Measurements from ENCODE around the gene AMBP.

Gene AMBP

GRCh38 chr9:114098021-114098935 lies 20.2 kb upstream of the AMBP start:
- Histone ChIP-seq H3K27ac (ENCODE audit: low read depth, low read length) (no peak overlapping the region), H2AFZ (ENCODE audit: low read length, unreplicated experiment) (no peak overlapping the region), H3K36me3 (ENCODE audit: insufficient read depth, low read length) (no peaks in the 10 kb centered on the region)

GRCh38 chr9:114097613-114098020 lies 19.5 kb upstream of the AMBP start:
- Histone ChIP-seq H3K27me3 (ENCODE audit: insufficient read depth, low read length) (peaks cover 14% of the 10 kb centered on the region; the same call in 1 of the 2 replicates), H3K4me1 (ENCODE audit: control insufficient read depth, insufficient read depth, low read length, unreplicated experiment) (no peaks in the 10 kb centered on the region), H3K4me3 (ENCODE audit: low read depth, low read length) (peak overlapping the region; percentile 71), H3K79me2 (ENCODE audit: control insufficient read depth, insufficient read depth, low read length, unreplicated experiment) (no peaks in the 10 kb centered on the region), H2AFZ (ENCODE audit: low read length, unreplicated experiment) (no peak overlapping the region), H3K36me3 (ENCODE audit: insufficient read depth, low read length) (no peaks in the 10 kb centered on the region), H3K27ac (ENCODE audit: low read depth, low read length) (no peak overlapping the region)

More at GRCh38 chr9:114098021-114098935, 20.2 kb upstream of the AMBP start:
- Histone ChIP-seq H3K4me3 (ENCODE audit: low read depth, low read length) (peak overlapping the region; percentile 71), H3K79me2 (ENCODE audit: control insufficient read depth, insufficient read depth, low read length, unreplicated experiment) (no peaks in the 10 kb centered on the region), H3K4me1 (ENCODE audit: control insufficient read depth, insufficient read depth, low read length, unreplicated experiment) (no peaks in the 10 kb centered on the region), H3K27me3 (ENCODE audit: insufficient read depth, low read length) (peaks cover 14% of the 10 kb centered on the region; the same call in 1 of the 2 replicates)

- Histone ChIP-seq H2AFZ (ENCODE audit: low read length, unreplicated experiment) (no peak overlapping the region), H3K4me1 (ENCODE audit: control insufficient read depth, insufficient read depth, low read length, unreplicated experiment) (no peaks in the 10 kb centered on the region), H3K36me3 (ENCODE audit: insufficient read depth, low read length) (no peaks in the 10 kb centered on the region), H3K27me3 (ENCODE audit: insufficient read depth, low read length) (peaks cover 14% of the 10 kb centered on the region; the same call in 1 of the 2 replicates), H3K27ac (ENCODE audit: low read depth, low read length) (no peak overlapping the region), H3K4me3 (ENCODE audit: low read depth, low read length) (no peak overlapping the region), H3K79me2 (ENCODE audit: control insufficient read depth, insufficient read depth, low read length, unreplicated experiment) (no peaks in the 10 kb centered on the region)
These were observed 18.9 kb upstream of the AMBP start for GRCh38 chr9:114096866-114097612.

GRCh38 chr9:114096041-114096511 lies 18.0 kb upstream of the AMBP start:
- H3K36me3 ChIP-seq (ENCODE audit: insufficient read depth, low read length): no peaks in the 10 kb centered on the region
- H3K4me1 ChIP-seq (ENCODE audit: control insufficient read depth, insufficient read depth, low read length, unreplicated experiment): no peaks in the 10 kb centered on the region
- H3K79me2 ChIP-seq (ENCODE audit: control insufficient read depth, insufficient read depth, low read length, unreplicated experiment): no peaks in the 10 kb centered on the region
- no peak overlapping the region for H3K4me3 ChIP-seq (ENCODE audit: low read depth, low read length)
- H2AFZ ChIP-seq (ENCODE audit: low read length, unreplicated experiment): no peak overlapping the region
- H3K27ac ChIP-seq (ENCODE audit: low read depth, low read length): no peak overlapping the region
- H3K27me3 ChIP-seq (ENCODE audit: insufficient read depth, low read length): peaks cover 14% of the 10 kb centered on the region; the same call in 1 of the 2 replicates

GRCh38 chr9:114094971-114095370 lies 16.9 kb upstream of the AMBP start:
- Histone ChIP-seq H2AFZ (ENCODE audit: low read length, unreplicated experiment) (no peak overlapping the region), H3K4me3 (ENCODE audit: low read depth, low read length) (no peak overlapping the region), H3K4me1 (ENCODE audit: control insufficient read depth, insufficient read depth, low read length, unreplicated experiment) (no peaks in the 10 kb centered on the region), H3K27ac (ENCODE audit: low read depth, low read length) (no peak overlapping the region), H3K79me2 (ENCODE audit: control insufficient read depth, insufficient read depth, low read length, unreplicated experiment) (no peaks in the 10 kb centered on the region), H3K36me3 (ENCODE audit: insufficient read depth, low read length) (no peaks in the 10 kb centered on the region), H3K27me3 (ENCODE audit: insufficient read depth, low read length) (peaks cover 14% of the 10 kb centered on the region; the same call in 1 of the 2 replicates)

GRCh38 chr9:114093761-114094505 lies 15.8 kb upstream of the AMBP start:
- Histone ChIP-seq H3K79me2 (ENCODE audit: control insufficient read depth, insufficient read depth, low read length, unreplicated experiment) (no peaks in the 10 kb centered on the region), H3K36me3 (ENCODE audit: insufficient read depth, low read length) (no peaks in the 10 kb centered on the region), H3K27ac (ENCODE audit: low read depth, low read length) (no peak overlapping the region), H3K27me3 (ENCODE audit: insufficient read depth, low read length) (peaks cover 13% of the 10 kb centered on the region; the same call in 1 of the 2 replicates), H2AFZ (ENCODE audit: low read length, unreplicated experiment) (no peak overlapping the region), H3K4me1 (ENCODE audit: control insufficient read depth, insufficient read depth, low read length, unreplicated experiment) (no peaks in the 10 kb centered on the region), H3K4me3 (ENCODE audit: low read depth, low read length) (no peak overlapping the region)

- no peak overlapping the region for H2AFZ ChIP-seq (ENCODE audit: low read length, unreplicated experiment)
- H3K27ac ChIP-seq (ENCODE audit: low read depth, low read length): no peak overlapping the region
- no peaks in the 10 kb centered on the region for H3K4me1 ChIP-seq (ENCODE audit: control insufficient read depth, insufficient read depth, low read length, unreplicated experiment)
- H3K36me3 ChIP-seq (ENCODE audit: insufficient read depth, low read length): no peaks in the 10 kb centered on the region
- no peak overlapping the region for H3K4me3 ChIP-seq (ENCODE audit: low read depth, low read length)
- H3K27me3 ChIP-seq (ENCODE audit: insufficient read depth, low read length): peaks cover 10% of the 10 kb centered on the region; the same call in 1 of the 2 replicates
- H3K79me2 ChIP-seq (ENCODE audit: control insufficient read depth, insufficient read depth, low read length, unreplicated experiment): no peaks in the 10 kb centered on the region
These were observed 15.0 kb upstream of the AMBP start for GRCh38 chr9:114093031-114093471.

- H3K36me3 ChIP-seq (ENCODE audit: insufficient read depth, low read length): no peaks in the 10 kb centered on the region
- H3K27me3 ChIP-seq (ENCODE audit: insufficient read depth, low read length): 0 out of 2 replicates have a peak, but pooled peaks cover 3% of the 10 kb centered on the region
- no peak overlapping the region for H2AFZ ChIP-seq (ENCODE audit: low read length, unreplicated experiment)
- H3K4me3 ChIP-seq (ENCODE audit: low read depth, low read length): no peak overlapping the region
- no peaks in the 10 kb centered on the region for H3K79me2 ChIP-seq (ENCODE audit: control insufficient read depth, insufficient read depth, low read length, unreplicated experiment)
- no peak overlapping the region for H3K27ac ChIP-seq (ENCODE audit: low read depth, low read length)
- no peaks in the 10 kb centered on the region for H3K4me1 ChIP-seq (ENCODE audit: control insufficient read depth, insufficient read depth, low read length, unreplicated experiment)
These were observed 14.2 kb upstream of the AMBP start for GRCh38 chr9:114092336-114092735.

- Histone ChIP-seq H3K27ac (ENCODE audit: low read depth, low read length) (no peak overlapping the region), H3K27me3 (ENCODE audit: insufficient read depth, low read length) (no peaks in the 10 kb centered on the region)
These were observed 13.6 kb upstream of the AMBP start for GRCh38 chr9:114091711-114092110.

GRCh38 chr9:114090798-114091197 lies 12.7 kb upstream of the AMBP start:
- no peaks in the 10 kb centered on the region for H3K27me3 ChIP-seq (ENCODE audit: insufficient read depth, low read length)
- no peak overlapping the region for H3K27ac ChIP-seq (ENCODE audit: low read depth, low read length)

More at GRCh38 chr9:114091711-114092110, 13.6 kb upstream of the AMBP start:
- Histone ChIP-seq H3K4me1 (ENCODE audit: control insufficient read depth, insufficient read depth, low read length, unreplicated experiment) (no peaks in the 10 kb centered on the region), H3K36me3 (ENCODE audit: insufficient read depth, low read length) (no peaks in the 10 kb centered on the region), H3K4me3 (ENCODE audit: low read depth, low read length) (no peak overlapping the region), H2AFZ (ENCODE audit: low read length, unreplicated experiment) (no peak overlapping the region), H3K79me2 (ENCODE audit: control insufficient read depth, insufficient read depth, low read length, unreplicated experiment) (no peaks in the 10 kb centered on the region)

More at GRCh38 chr9:114090798-114091197, 12.7 kb upstream of the AMBP start:
- Histone ChIP-seq H2AFZ (ENCODE audit: low read length, unreplicated experiment) (no peak overlapping the region), H3K79me2 (ENCODE audit: control insufficient read depth, insufficient read depth, low read length, unreplicated experiment) (no peaks in the 10 kb centered on the region), H3K4me1 (ENCODE audit: control insufficient read depth, insufficient read depth, low read length, unreplicated experiment) (no peaks in the 10 kb centered on the region), H3K4me3 (ENCODE audit: low read depth, low read length) (no peak overlapping the region), H3K36me3 (ENCODE audit: insufficient read depth, low read length) (no peaks in the 10 kb centered on the region)
